Measurements from ENCODE around the gene CXCL14. TPM values are rescaled to one million over a fixed set of nuclear protein-coding genes. Genes with fewer than 3 reads are reported as not detected.

Gene CXCL14
- total and polyA plus RNA-seq, 2 donors from 2014 or later, result 104 to 414 TPM

- no peaks in the 10 kb centered on the region for H3K36me3 ChIP-seq (ENCODE audit: control insufficient read depth in 2 of 3, insufficient read depth in 3 of 3, low read length in 3 of 3)
- no peaks in the 10 kb centered on the region for H3K9me3 ChIP-seq (ENCODE audit: control insufficient read depth in 2 of 3, insufficient read depth in 1 of 3, low read length in 3 of 3)
- H3K9ac ChIP-seq (ENCODE audit: low read length in 3 of 3), result no peak overlapping the region
- no peak for DNase-seq
- H3K4me1 ChIP-seq (ENCODE audit: control insufficient read depth in 2 of 3, insufficient read depth in 2 of 3, low read depth in 1 of 3, low read length in 3 of 3), result peaks cover 0 to 6% (median 2%) of the 10 kb centered on the region in 3 donors
- no peak overlapping the region for H3K4me3 ChIP-seq (ENCODE audit: low read length in 3 of 3)
- intact Hi-C loops (cut with DNase I), result no loop called here
- H3K27me3 ChIP-seq (ENCODE audit: control insufficient read depth, insufficient read depth, low read length), result no peaks in the 10 kb centered on the region
- H3K27ac ChIP-seq (ENCODE audit: low read depth in 2 of 2, low read length in 2 of 2), result no peak overlapping the region
- no peak for TF ChIP-seq CTCF (IDR thresholded peaks at IDR 0.05; ENCODE audit: borderline replicate concordance, extremely low read depth, insufficient read depth)
- no peak for FAIRE-seq
Observed at GRCh38 chr5:135625486-135625885, 46.7 kb upstream of the CXCL14 start.

DNA sequence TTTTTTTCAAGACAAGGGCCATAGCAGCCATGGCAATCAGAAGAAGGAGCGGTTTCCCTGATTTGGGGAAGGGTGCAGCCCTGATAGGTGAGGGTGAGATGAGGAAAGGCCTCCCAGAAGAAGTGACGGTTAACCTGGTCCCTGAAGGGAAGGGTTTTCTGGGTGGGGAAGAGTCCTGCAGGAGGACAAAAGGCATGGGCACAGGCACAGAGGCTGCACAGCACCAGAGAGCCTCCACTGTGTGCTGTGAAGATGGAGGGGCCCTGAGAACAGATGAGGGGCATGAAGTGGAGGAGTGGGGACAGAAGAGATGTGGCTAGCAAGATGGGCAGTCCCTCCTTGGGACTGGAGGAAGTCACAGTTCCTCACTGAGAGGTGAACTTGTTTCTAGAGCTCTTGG, 46.3 kb upstream of the CXCL14 start:
- H3K27me3 ChIP-seq (ENCODE audit: control insufficient read depth, insufficient read depth, low read length), result no peaks in the 10 kb centered on the region
- no peak for DNase-seq
- no peaks in the 10 kb centered on the region for H3K9me3 ChIP-seq (ENCODE audit: control insufficient read depth in 2 of 3, insufficient read depth in 1 of 3, low read length in 3 of 3)
- no peaks in the 10 kb centered on the region for H3K36me3 ChIP-seq (ENCODE audit: control insufficient read depth in 2 of 3, insufficient read depth in 3 of 3, low read length in 3 of 3)
- intact Hi-C loops (cut with DNase I), result no loop called here
- no peak overlapping the region for H3K9ac ChIP-seq (ENCODE audit: low read length in 3 of 3)
- TF ChIP-seq CTCF (IDR thresholded peaks at IDR 0.05; ENCODE audit: borderline replicate concordance, extremely low read depth, insufficient read depth), result no peak
- no peak for FAIRE-seq
- no peak overlapping the region for H3K27ac ChIP-seq (ENCODE audit: low read depth in 2 of 2, low read length in 2 of 2)
- H3K4me3 ChIP-seq (ENCODE audit: low read length in 3 of 3), result no peak overlapping the region
- peaks cover 0 to 6% (median 2%) of the 10 kb centered on the region in 3 donors for H3K4me1 ChIP-seq (ENCODE audit: control insufficient read depth in 2 of 3, insufficient read depth in 2 of 3, low read depth in 1 of 3, low read length in 3 of 3)

DNA sequence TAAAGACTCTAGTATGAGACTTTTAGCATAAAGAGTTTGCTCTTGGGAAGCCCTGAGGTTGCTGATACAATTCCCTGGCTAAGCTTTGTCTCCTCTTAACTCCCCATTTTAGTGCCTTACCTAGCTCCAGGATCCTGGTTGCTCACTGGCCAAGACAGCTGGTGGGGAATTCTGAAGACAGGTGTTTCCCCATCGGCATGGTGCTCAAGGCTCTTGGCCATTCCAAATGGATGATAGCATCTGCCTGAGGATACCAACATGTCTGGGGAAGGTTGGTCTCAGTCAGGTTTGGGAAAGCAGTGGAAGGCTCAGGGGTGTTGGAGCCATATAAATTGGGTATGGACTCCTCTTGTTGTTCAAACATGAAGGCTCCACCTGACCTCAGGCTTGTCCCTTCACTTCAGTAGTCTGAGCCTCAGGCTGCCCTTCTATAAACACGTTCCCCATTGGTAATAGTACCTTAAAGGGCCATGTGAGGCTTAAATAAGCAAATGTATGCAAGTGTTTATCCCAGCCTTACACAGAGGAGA, 44.5 kb upstream of the CXCL14 start:
- H3K27ac ChIP-seq (ENCODE audit: low read depth in 2 of 2, low read length in 2 of 2), result no peak overlapping the region
- no peaks in the 10 kb centered on the region for H3K27me3 ChIP-seq (ENCODE audit: control insufficient read depth, insufficient read depth, low read length)
- TF ChIP-seq CTCF (IDR thresholded peaks at IDR 0.05; ENCODE audit: borderline replicate concordance, extremely low read depth, insufficient read depth), result no peak
- no peaks in the 10 kb centered on the region for H3K36me3 ChIP-seq (ENCODE audit: control insufficient read depth in 2 of 3, insufficient read depth in 3 of 3, low read length in 3 of 3)
- H3K4me3 ChIP-seq (ENCODE audit: low read length in 3 of 3), result no peak overlapping the region
- peaks cover 0 to 3% (median 0%) of the 10 kb centered on the region in 3 donors for H3K9me3 ChIP-seq (ENCODE audit: control insufficient read depth in 2 of 3, insufficient read depth in 1 of 3, low read length in 3 of 3)
- DNase-seq (no peak), FAIRE-seq (no peak)
- H3K9ac ChIP-seq (ENCODE audit: low read length in 3 of 3), result no peak overlapping the region
- intact Hi-C loops (cut with DNase I), result no loop called here
- H3K4me1 ChIP-seq (ENCODE audit: control insufficient read depth in 2 of 3, insufficient read depth in 2 of 3, low read depth in 1 of 3, low read length in 3 of 3), result peaks cover 0 to 6% (median 2%) of the 10 kb centered on the region in 3 donors
